Activated naive CD4-positive, alpha-beta T cell treated with anti-CD3 and anti-CD28 coated beads, Interleukin-2, amount 50 U/mL, for 72 hours (primary cell): ENCODE measurements around the gene PMFBP1. TPM values are rescaled to one million over a fixed set of nuclear protein-coding genes. Genes with fewer than 3 reads are reported as not detected.

Source experiments
- ATAC-seq, 2 donors: fragments of 150-1000 bp; cut with Tn5 transposase; 2 replicates each; pipeline ENCODE4 v1.10.0; 2021; ENCODE audit warnings: mild to moderate bottlenecking in 2 of 2, moderate library complexity in 2 of 2
- DNase-seq, 2 donors: peaks; one replicate each; pipeline ENCODE4 v3.0.0; 2021 to 2022; ENCODE audit warnings: low spot score in 2 of 2
- H3K27ac Mint-ChIP-seq, 2 donors: one replicate each; pipeline ENCODE4 v1.8.0; 2022; ENCODE audit warnings: mild to moderate bottlenecking in 2 of 2, mixed read lengths in 2 of 2
- H3K36me3 Mint-ChIP-seq, 2 donors: one replicate each; pipeline ENCODE4 v1.8.0; 2022; ENCODE audit warnings: mixed read lengths in 2 of 2
- H3K9me3 Mint-ChIP-seq, 2 donors: one replicate each; pipeline ENCODE4 v1.8.0; 2022; ENCODE audit warnings: mixed read lengths in 2 of 2
- total RNA-seq, 2 donors: library from RNA; stranded (reverse); gene quantifications; one replicate each; pipeline ENCODE4 v1.2.3, GENCODE V29; 2022

Gene PMFBP1
- total RNA-seq, 2 donors from 2014 or later: 0.16 to 3.1 TPM

GRCh38 chr16:72159801-72160200 is 12.2 kb downstream of the PMFBP1 start:
- H3K9me3 Mint-ChIP-seq: no peaks in the 10 kb centered on the region
- H3K36me3 Mint-ChIP-seq: no peaks in the 10 kb centered on the region
- DNase-seq: no peak
- H3K27ac Mint-ChIP-seq: no peak overlapping the region
- ATAC-seq: no peak

GRCh38 chr16:72159386-72159785 is 12.6 kb downstream of the PMFBP1 start:
- no peak for ATAC-seq
- Mint-ChIP-seq H3K27ac (no peak overlapping the region), H3K36me3 (no peaks in the 10 kb centered on the region), H3K9me3 (no peaks in the 10 kb centered on the region)
- no peak for DNase-seq

GRCh38 chr16:72149676-72150464 is 22.1 kb downstream of the PMFBP1 start:
- Mint-ChIP-seq H3K9me3 (no peaks in the 10 kb centered on the region), H3K36me3 (no peaks in the 10 kb centered on the region), H3K27ac (no peak overlapping the region)
- no peak for DNase-seq
- ATAC-seq: no peak

- Mint-ChIP-seq H3K9me3 (no peaks in the 10 kb centered on the region), H3K36me3 (no peaks in the 10 kb centered on the region), H3K27ac (no peak overlapping the region)
- DNase-seq (no peak), ATAC-seq (no peak)
Observed at GRCh38 chr16:72142476-72142875, 29.5 kb downstream of the PMFBP1 start.

- Mint-ChIP-seq H3K27ac (no peak overlapping the region), H3K36me3 (no peaks in the 10 kb centered on the region), H3K9me3 (no peaks in the 10 kb centered on the region)
- DNase-seq (no peak), ATAC-seq (no peak)
Observed at GRCh38 chr16:72139908-72140307, 32.0 kb downstream of the PMFBP1 start.

GRCh38 chr16:72138064-72138572 is 33.8 kb downstream of the PMFBP1 start:
- Mint-ChIP-seq H3K36me3 (no peaks in the 10 kb centered on the region), H3K27ac (no peak overlapping the region)
- ATAC-seq: no peak

GRCh38 chr16:72137380-72138063 is 34.4 kb downstream of the PMFBP1 start:
- no peak for DNase-seq
- Mint-ChIP-seq H3K9me3 (no peaks in the 10 kb centered on the region), H3K27ac (peak overlapping the region in 1 of 2 donors; percentile 33), H3K36me3 (no peaks in the 10 kb centered on the region)
- ATAC-seq: no peak

More at GRCh38 chr16:72138064-72138572, 33.8 kb downstream of the PMFBP1 start:
- DNase-seq: no peak
- no peaks in the 10 kb centered on the region for H3K9me3 Mint-ChIP-seq

GRCh38 chr16:72134507-72134906 is 37.4 kb downstream of the PMFBP1 start:
- DNase-seq (no peak), ATAC-seq (no peak)
- no peaks in the 10 kb centered on the region for H3K36me3 Mint-ChIP-seq
- peak overlapping the region in 1 of 2 donors; percentile 5 for H3K27ac Mint-ChIP-seq
- no peaks in the 10 kb centered on the region for H3K9me3 Mint-ChIP-seq

- Mint-ChIP-seq H3K9me3 (no peaks in the 10 kb centered on the region), H3K36me3 (no peaks in the 10 kb centered on the region), H3K27ac (no peak overlapping the region)
- DNase-seq: no peak
- ATAC-seq: no peak
Observed at GRCh38 chr16:72132726-72133125, 39.2 kb downstream of the PMFBP1 start.

- DNase-seq (no peak), ATAC-seq (no peak)
- Mint-ChIP-seq H3K36me3 (no peaks in the 10 kb centered on the region), H3K27ac (no peak overlapping the region), H3K9me3 (no peaks in the 10 kb centered on the region)
Observed at GRCh38 chr16:72131036-72131435, 40.9 kb downstream of the PMFBP1 start.

- ATAC-seq (no peak), DNase-seq (no peak)
- Mint-ChIP-seq H3K36me3 (no peaks in the 10 kb centered on the region), H3K9me3 (no peaks in the 10 kb centered on the region), H3K27ac (no peak overlapping the region)
Observed at GRCh38 chr16:72129976-72130656, 41.8 kb downstream of the PMFBP1 start.

GRCh38 chr16:72128701-72129100 is 43.3 kb downstream of the PMFBP1 start:
- Mint-ChIP-seq H3K36me3 (no peaks in the 10 kb centered on the region), H3K9me3 (no peaks in the 10 kb centered on the region), H3K27ac (no peak overlapping the region)
- DNase-seq (no peak), ATAC-seq (no peak)

- ATAC-seq (no peak), DNase-seq (no peak)
- Mint-ChIP-seq H3K36me3 (no peaks in the 10 kb centered on the region), H3K9me3 (no peaks in the 10 kb centered on the region), H3K27ac (no peak overlapping the region)
Observed at GRCh38 chr16:72126429-72126765, 45.6 kb downstream of the PMFBP1 start.

- H3K27ac Mint-ChIP-seq: no peak overlapping the region
- no peaks in the 10 kb centered on the region for H3K36me3 Mint-ChIP-seq
- DNase-seq: no peak
- H3K9me3 Mint-ChIP-seq: no peaks in the 10 kb centered on the region
- no peak for ATAC-seq
Observed at GRCh38 chr16:72125635-72126428, 46.1 kb downstream of the PMFBP1 start.

GRCh38 chr16:72124761-72125634 is 47.0 kb downstream of the PMFBP1 start:
- DNase-seq (peak; percentile 67 to 75), ATAC-seq (peak; percentile 76 to 77)
- H3K36me3 Mint-ChIP-seq: no peaks in the 10 kb centered on the region
- no peaks in the 10 kb centered on the region for H3K9me3 Mint-ChIP-seq
- peak overlapping the region in 1 of 2 donors; percentile 57 for H3K27ac Mint-ChIP-seq

- no peaks in the 10 kb centered on the region for H3K9me3 Mint-ChIP-seq
- H3K27ac Mint-ChIP-seq: peak overlapping the region in 1 of 2 donors; percentile 57
- H3K36me3 Mint-ChIP-seq: no peaks in the 10 kb centered on the region
- ATAC-seq: peak in 1 of 2 donors; percentile 19
- DNase-seq: no peak
Observed at GRCh38 chr16:72124148-72124547, 47.8 kb downstream of the PMFBP1 start.
